Kidney glomerular epithelial cell (primary cell): ENCODE results near the gene ATP6V0E2.

Source experiments
- DNase-seq: peaks from one replicate; lab custom pipeline; 2025; lab: John Stamatoyannopoulos, UW

Gene ATP6V0E2

DNA sequence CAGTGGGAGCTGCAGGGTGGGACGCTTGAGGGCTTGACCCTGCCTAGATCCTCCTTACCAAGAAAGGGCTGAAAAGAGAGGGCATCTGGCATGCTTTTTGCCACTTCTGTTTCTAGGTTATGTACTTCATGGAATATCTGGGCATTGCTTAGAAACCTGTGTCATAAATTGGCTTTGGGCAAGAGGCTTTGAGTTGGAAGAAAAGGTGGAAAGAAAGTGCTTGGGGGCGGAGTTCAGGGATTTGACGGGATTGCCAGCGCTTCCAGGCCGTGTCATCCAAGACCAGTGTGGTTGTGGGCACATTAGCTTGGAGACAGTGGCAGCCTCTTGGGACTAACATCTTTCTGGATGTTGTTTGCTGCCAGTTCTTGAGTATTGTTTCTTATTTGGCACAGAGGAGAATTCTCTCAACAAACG, 34.8 kb upstream of the ATP6V0E2 start:
- peak; percentile 23 for DNase-seq

DNA sequence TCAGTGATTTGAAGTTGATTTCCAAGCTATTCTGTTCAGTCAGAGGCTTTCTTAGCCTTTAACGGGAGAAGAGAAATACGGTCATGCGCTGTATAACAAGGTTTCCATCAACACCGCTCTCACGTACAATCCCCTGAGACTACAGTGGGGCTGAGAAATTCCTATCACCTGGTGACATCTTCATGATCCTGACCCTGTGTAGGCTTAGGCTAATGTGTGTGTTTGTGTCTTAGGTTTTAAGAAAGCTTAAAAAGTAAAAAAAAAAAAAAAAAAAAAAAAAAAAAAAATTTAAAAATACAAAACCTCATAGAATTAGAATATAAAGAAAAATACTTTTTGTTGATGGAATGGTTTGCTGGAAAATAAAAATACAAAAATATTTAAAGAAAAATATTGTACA, 33.8 kb upstream of the ATP6V0E2 start:
- no peak for DNase-seq

DNA sequence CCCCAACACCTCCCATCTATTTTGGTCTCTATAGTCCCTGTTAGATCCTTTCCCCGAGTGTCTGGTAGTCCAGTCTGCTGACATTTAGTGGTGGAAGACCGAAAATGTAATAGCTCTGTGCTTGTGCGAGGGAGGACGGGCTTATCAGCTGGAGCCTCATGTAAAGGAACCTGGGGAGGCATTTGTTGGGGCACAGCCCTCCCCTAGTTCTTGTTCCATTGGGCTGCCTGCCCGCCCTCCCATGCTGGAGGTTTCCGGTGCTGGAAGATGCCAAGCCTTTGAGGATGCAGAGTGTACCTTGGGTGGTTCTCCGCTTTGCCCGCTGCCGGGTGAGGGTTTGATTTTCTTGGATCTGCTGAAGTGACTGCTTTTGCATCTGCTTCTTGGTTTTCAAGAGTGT, 30.2 kb upstream of the ATP6V0E2 start:
- DNase-seq, result no peak

DNA sequence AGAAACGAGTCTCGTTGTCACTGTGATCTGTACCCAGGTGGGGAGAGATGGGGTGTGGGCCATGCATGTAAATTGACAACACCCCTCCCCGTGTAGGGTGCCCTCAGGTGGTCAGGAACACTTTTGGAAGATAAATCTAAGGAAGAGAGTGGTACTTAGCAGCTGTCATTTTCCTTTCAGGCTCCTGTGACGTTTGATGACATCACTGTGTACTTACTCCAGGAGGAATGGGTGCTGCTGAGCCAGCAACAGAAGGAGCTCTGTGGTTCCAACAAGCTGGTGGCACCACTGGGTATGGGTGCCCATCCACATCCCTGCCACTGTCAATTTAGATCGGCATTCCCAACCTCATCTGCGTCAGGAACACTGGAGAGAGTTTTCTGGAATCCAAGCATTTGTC, 29.3 kb upstream of the ATP6V0E2 start:
- DNase-seq, result no peak

DNA sequence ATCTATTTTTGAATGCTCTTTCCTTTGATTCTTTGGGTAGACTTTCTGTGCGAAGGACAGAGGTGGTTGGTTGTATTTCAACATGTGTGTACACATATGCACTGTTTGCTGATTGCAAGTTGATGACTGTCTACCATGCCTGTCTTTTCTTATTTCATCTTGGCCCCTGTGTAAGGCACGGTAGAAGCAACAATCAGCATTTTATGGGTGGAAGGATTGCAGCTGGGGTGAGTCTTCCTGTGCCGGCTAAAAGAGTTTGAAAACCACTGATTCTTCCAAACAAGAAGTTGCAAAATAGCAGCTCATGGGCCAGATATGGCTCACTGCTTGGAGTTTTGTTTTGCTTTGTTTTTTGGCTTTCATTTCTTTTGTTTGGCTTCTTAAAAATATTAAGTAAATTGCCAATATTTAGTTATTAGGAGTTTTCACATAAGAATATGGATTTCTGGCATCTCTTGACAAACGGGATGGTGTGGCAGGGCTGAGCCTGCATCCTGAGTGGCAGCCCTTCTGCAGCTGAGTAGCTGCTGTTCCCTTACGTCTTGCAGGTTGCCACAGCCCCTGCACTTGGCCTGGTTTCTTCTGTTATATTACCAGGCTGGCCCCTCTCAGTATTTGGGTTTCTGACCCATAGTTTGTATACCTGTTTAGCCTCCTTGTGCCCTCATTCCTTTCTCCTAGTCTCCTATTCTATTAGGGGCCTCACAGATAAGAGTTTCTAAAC, 28.4 kb upstream of the ATP6V0E2 start:
- DNase-seq, result no peak

DNA sequence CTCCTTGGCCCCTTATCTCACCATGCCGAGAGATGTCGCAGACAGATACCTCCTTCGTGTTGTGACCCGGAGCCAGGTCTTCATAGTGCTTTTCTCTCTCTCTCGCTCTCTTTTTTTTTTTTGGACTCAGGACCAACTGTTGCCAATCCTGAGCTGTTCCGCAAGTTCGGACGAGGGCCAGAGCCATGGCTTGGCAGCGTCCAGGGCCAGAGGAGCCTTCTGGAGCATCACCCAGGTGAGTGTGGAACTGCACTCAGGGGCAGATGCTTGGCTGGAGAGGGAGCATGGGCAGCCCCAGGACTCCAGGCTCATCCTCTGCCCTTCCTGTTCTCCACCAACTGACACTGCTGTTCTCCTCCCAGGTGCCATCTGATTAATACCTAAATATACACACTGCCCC, 27.7 kb upstream of the ATP6V0E2 start:
- DNase-seq, result no peak

DNA sequence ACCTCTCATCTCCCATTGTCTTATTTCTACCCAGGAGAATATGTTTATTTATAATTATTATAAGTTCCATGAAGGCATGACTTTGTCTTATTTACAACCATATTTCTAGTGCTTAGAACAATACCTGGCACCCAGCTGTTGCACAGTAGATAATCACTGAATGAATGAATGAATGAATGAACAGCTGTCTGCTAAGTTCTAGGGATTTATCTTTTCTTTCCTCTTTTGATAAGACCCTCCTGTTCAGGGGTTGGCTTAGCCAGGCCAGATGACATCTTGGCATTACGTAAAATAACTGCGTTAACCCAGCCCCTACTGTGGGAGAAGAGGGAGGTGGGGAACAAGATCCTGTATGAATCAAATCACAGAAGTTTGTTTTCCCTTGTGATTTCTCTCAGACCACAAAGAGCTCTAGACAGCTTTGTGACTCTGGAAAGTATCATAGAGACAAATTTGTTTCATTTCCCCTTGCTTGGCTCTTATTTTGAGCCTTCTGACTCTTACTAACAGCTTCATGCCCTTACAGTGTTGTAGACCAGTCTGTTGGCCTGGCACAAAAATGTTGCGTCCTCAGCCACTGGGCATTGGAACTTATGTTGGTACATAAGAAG, 27.2 kb upstream of the ATP6V0E2 start:
- no peak for DNase-seq

DNA sequence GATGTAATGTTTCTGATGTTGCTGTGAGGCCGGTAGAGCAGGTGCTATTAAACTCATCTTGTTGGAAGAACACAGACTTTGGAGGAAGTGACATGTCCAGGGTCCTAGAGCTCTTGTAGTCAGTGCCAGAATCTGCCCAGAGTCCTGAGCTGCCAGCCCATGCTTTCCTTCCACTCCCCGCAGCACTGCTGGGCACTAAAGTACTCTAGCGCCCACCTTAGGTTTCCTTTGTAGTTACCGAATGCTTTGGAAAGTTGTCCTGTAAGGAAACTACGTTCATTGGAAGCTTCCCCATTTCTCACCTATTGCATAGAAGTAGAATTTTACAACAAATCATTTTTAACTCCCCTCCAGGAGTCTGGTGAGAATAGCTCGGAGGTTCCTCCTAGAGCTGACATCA, 24.6 kb upstream of the ATP6V0E2 start:
- no peak for DNase-seq

DNA sequence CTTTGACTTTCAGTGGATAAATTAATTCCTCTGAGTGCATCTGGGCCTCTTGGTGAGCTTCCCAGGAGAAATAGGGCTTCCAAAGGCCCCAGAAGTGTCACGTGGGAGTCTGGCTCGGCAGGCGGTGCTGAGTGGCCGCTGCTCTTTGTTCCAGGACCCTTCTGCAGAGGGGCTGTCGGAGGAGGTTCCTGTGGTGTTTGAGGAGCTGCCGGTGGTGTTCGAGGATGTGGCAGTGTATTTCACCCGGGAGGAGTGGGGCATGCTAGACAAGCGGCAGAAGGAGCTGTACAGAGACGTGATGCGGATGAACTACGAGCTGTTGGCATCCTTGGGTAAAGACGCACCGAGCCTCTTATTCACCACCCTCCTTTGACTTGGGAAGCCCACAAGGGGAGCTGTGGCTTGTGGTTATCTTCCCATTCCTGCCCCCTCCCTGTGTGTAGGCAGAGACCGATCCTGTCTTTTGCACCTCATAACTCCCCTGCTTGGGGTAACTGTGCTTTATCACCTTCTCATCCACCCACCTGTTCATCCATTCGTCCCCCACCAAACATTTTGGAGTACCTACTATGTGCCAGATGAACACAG, 23.7 kb upstream of the ATP6V0E2 start:
- DNase-seq, result no peak

DNA sequence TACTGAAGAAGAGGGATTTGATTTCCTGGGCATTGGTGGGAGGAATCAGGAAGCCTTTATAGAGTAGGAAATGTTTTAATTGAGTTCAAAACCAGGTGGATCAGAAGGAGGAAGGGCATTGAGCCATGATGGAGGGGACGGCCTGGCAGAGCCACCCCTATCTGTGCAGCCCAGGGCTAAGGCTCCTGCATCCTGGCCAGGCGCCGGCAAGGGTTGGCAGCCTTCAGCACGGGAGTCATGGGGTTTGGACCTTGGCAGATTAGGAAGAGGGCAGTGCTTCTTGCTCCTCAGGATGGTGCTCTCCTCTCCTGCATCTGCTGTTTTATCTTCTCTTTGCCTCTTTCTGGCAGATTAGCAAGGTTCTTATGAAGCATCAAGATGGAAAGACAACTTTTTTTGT, 23.1 kb upstream of the ATP6V0E2 start:
- no peak for DNase-seq

DNA sequence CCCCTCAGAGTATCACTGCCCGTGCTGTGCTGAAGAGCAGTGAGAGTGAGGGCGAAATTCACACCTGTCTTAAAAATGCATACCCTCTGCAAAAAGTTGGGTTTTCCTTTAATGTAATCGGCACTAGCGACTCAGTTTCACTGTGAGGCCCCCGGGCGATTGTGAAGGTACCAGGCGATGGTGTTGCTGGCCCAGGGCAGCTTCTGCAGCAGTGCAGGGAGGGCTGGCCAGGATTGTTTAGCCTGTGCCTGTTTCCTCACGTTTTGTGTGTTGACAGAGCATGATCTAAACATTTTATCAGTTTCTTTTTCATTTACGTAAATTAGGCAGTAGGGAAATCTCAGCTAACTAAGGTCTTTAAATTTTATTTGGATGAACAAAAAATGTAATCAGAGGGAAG, 22.3 kb upstream of the ATP6V0E2 start:
- DNase-seq, result no peak

DNA sequence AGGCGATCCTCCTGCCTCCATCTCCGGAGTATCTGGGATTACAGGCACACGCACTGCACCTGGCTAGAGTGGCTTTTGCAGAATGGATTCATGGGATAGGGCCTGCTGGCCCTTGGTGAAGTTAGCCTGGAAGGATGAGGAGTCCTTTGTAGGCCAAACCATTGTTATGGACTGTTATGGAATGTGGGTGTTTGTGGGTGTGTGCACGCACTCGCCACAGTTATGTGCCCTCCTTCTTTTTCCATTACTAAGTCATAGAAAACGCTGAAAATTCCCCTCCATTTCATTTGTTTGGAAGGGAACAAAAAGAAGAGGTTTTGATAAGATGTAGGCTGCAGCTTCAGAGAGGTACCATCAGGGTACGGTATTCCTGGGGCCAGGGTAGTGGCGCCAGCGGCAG, 20.6 kb upstream of the ATP6V0E2 start:
- DNase-seq, result no peak

DNA sequence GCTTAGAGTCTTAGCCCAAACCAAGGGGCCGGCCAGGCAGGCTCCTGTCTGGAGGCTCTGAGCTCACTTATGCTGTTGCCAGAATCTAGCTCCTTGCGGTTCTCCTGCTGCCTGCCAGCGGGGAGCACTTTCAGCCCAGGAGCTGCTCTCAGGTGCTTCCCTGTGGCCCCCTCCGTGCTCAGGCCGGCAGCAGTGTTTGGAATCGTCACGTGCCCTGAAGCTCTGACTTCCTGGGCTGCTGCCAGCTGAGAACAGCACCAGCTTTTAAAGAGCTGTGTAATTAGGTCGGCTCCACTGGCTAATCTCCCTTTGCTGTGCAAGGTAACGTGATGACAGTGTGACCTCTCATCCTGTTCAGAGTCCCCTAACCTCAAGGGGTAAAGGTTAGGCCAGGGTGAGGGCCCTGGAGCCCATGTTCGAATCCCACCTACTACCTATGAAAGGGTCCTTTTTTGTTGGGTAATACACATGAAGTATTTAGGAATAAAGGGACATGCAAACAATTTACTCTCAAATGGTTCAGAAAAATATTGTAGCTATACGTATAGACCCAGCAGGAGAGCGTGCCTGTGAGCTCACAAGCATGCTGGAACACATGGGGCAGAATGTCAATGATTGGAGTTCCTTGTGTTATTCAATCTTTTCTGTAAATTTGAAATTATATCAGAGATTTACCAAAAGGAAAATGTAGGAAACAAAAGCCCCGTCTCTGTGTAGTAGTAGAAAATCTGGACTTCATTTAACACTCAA, 19.0 kb upstream of the ATP6V0E2 start:
- peak; percentile 4 for DNase-seq

DNA sequence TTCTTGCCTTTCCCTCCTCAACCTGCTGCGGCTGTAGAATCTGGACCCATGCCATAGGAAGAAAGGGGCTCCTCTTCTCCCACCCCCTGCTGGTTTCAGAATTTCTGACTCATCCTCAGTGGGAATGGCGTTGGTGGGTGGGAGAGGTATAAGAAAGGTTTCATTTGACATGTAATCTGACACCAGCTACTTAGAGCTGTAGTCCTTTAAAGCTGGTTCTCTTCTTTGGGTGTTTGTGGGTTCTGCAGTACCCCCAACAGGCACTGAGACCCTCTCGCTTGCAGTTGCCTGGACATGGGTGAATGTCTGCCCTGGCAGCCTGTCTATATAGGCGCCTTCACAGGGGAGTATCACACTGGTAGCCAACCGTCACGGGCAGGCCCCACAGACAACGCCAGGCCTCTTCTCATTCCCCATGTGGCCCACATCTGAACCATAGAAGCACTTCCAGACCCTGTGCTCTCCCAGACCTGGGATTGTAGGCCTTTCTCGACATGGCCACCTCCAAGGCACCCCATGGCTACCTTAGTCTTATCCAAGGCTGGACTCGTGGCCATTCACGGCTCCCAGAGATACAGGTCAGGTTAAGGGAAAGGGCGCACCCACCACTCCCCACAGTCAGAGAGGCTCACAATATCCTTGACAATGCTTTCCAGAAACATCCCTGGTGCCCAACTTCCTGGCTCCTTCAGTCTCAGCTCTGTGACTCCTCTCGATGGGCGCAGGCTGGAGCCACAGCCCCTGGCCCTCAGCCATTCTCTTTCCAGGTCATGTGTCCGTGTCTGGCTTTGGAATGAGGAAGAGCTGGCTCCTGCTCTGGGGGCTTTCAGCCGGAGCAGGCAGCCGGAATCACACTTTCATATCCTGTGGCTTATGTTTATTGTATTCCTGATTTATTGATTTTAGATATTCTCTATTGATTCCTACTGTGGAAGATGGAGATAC, 18.1 kb upstream of the ATP6V0E2 start:
- no peak for DNase-seq

DNA sequence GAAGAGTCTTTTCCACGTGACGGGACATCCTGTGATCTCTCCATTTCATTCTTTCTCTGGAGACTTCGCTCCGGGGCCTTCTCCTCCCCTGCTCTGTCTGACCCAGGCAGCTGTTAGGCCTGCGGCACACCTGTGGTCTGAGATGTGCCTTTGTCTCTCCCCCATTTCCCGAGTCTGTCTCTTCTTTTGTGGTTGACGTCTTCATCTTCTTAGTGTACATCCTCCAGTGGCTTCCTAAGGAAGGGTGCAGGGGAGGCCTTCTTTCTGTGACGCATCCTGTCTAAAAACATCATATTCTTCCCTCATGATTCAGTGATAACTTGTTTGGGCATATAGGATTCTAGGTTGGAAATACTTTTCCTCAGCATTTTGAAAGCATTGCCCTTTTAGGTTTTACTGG, 17.2 kb upstream of the ATP6V0E2 start:
- DNase-seq, result no peak

DNA sequence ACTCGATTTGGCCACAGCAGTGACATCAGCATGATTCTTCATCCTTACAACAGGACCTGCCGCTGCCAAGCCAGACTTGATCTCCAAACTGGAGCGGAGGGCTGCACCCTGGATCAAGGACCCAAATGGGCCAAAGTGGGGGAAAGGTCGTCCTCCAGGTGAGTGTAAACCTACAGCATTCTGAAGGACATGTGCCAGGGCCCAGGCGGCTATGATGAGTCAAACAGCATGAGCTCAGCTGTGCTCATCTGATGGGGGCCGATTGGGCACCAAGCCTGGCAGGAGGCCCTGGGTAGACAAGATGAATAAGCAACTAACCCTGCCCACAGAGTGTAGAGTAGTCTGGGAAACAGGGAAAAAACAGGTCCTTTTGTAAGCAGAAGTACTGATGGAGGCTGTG, 14.4 kb upstream of the ATP6V0E2 start:
- DNase-seq, result no peak

DNA sequence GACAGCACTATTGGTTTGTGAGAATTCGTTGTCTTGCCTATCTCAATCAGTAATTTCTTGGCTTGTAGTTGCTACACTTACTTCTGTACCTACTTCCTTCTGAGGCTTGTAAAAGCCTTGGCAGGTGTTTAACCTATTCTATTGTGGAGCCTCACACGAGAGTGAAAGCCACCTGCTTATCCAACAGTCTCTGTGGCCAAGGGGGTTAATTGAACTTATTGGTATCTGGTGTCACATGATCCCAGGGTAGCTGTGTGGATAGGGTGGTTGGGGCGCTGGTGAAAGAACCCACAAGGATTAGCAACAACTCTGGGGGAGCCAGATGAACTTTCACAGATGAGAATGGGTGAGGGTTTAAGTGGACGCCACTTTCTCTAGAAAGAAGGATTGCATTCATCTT, 13.9 kb upstream of the ATP6V0E2 start:
- DNase-seq, result no peak

DNA sequence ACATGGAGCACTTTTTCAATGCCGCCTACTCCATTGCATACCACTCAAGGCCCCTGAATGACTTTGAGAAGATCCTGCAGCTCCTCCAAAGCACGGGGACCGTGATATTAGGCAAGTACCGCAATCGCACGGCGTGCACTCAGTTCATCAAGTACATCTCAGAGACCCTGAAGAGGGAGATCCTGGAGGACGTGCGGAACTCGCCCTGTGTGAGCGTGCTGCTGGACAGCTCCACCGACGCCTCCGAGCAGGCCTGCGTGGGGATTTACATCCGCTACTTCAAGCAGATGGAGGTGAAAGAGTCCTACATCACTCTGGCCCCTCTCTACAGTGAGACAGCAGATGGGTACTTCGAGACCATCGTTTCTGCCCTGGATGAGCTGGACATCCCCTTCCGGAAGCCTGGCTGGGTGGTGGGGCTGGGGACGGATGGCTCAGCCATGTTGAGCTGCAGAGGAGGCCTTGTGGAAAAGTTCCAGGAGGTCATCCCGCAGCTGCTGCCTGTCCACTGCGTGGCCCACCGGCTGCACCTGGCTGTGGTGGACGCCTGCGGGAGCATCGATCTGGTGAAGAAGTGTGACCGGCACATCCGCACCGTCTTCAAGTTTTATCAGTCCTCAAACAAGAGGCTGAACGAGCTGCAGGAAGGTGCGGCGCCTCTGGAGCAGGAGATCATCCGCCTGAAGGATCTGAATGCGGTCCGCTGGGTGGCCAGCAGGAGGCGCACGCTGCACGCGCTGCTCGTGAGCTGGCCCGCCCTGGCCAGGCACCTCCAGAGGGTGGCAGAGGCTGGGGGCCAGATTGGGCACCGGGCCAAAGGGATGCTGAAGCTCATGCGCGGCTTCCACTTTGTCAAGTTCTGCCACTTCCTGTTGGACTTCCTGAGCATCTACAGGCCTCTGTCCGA, 12.7 kb upstream of the ATP6V0E2 start:
- DNase-seq, result no peak

DNA sequence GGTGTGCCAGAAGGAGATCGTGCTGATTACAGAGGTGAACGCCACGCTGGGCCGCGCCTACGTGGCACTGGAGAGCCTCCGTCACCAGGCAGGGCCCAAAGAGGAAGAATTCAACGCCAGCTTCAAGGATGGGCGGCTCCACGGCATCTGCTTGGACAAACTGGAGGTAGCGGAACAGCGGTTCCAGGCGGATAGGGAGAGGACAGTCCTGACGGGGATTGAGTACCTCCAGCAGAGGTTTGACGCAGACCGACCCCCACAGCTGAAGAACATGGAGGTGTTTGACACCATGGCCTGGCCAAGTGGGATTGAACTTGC, 12.1 kb upstream of the ATP6V0E2 start:
- no peak for DNase-seq

DNA sequence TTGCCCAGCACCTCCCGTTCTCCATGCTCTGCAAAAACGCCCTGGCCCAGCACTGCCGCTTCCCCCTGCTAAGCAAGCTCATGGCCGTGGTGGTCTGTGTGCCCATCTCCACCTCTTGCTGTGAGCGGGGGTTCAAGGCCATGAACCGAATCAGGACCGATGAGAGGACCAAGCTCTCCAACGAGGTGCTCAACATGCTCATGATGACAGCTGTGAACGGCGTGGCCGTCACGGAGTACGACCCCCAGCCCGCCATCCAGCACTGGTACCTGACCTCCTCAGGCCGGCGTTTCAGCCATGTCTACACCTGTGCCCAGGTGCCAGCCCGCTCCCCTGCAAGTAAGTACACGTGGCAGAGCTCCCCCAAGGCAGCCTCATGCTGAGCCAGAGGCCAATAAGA, 11.6 kb upstream of the ATP6V0E2 start:
- no peak for DNase-seq

DNA sequence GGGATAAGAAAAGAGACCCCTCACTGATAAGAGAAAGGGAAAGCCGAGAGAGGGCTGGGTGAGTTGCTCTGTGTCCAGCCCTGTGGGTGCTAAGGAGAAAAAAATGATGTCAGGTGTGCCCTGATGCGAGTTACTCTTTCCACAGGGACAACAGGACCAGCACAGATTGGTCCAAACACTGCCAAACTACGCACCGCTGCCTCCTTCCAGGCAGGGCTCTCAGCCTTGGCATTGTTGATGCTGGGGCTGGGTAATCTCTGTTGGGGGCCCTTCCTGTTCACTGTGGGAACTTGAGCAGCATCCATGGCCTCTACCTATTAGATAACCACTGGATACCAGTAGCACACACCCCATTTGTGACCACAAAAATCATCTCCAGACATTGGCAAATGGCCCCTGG, 10.3 kb upstream of the ATP6V0E2 start:
- no peak for DNase-seq
